Vagina (tissue), 2 donors: ENCODE data around the gene RTCA. TPM values are rescaled to one million over a fixed set of nuclear protein-coding genes. Genes with fewer than 3 reads are reported as not detected.
A peak's percentile ranks its signal among the peaks of the same experiment; 100 is the strongest.

ENCODE experiments used
- DNase-seq, 2 donors: peaks; one replicate each; pipeline ENCODE4 v3.0.0-alpha.2; 2017; ENCODE audit errors: extremely low spot score in 2 of 2
- H3K27ac ChIP-seq: fragments of 200-600 bp; sonication (generic); one replicate; pipeline ENCODE4 v1.5.1; 2019
- H3K27me3 ChIP-seq: fragments of 200-600 bp; sonication (generic); one replicate; pipeline ENCODE4 v1.5.1; 2019
- H3K36me3 ChIP-seq, 2 donors: fragments of 200-600 bp; sonication (generic); one replicate each; pipeline ENCODE4 v1.5.1; 2017 to 2019
- H3K4me1 ChIP-seq: fragments of 200-600 bp; sonication (generic); one replicate; pipeline ENCODE4 v1.5.1; 2019
- H3K4me3 ChIP-seq, 2 donors: fragments of 200-600 bp; sonication (generic); 1 replicate in 1 of 2; 2 replicates in 1 of 2; pipeline ENCODE4 v1.5.1; 2016 to 2019
- H3K9me3 ChIP-seq: fragments of 200-600 bp; sonication (generic); one replicate; pipeline ENCODE4 v1.5.1; 2019
- CTCF ChIP-seq, 3 experiments: fragments of 450-650 bp in 2 of 3; fragments of 200-600 bp in 1 of 3; sonication (generic) in 1 of 3; IDR thresholded peaks; one replicate each; pipeline ENCODE4 v1.5.1; 2017 to 2019; ENCODE audit warnings: antibody characterized with exemption in 3 of 3, mild to moderate bottlenecking in 2 of 3, moderate library complexity in 2 of 3
- POLR2A ChIP-seq, 2 donors: fragments of 450-650 bp; IDR thresholded peaks; one replicate each; pipeline ENCODE4 v1.6.1; 2017; ENCODE audit warnings: antibody characterized with exemption in 2 of 2, mild to moderate bottlenecking in 2 of 2, moderate library complexity in 2 of 2
- POLR2AphosphoS5 ChIP-seq, 2 donors: sonication (generic); formaldehyde crosslinking; IDR thresholded peaks; one replicate each; pipeline ENCODE4 v1.9.0; 2017; ENCODE audit warnings: antibody characterized with exemption in 2 of 2, mild to moderate bottlenecking in 2 of 2, low read depth in 1 of 2; ENCODE audit not compliant: insufficient read depth in 1 of 2
- intact Hi-C: fragments of 100-400 bp; cut with DNase I; formaldehyde crosslinking; loops from one replicate; pipeline ENCODE4 v1.15.1; 2023
- total RNA-seq: library from RNA; depleted of rRNA; stranded (reverse); fragments of >200 nt; gene quantifications from one replicate; pipeline ENCODE4 v1.2.3, GENCODE V29; 2016

Gene RTCA
- total RNA-seq = 14.5 TPM

- peaks cover 43% of the 10 kb centered on the region for H3K4me1 ChIP-seq
- intact Hi-C loops = loop anchor here (10.0 kb wide), 1 partner anchor 131 kb away; the partner anchor contains the start of genes SASS6 and TRMT13
- H3K4me3 ChIP-seq = peak within 1 kb of the TSS; percentile 72 to 74
- H3K27ac ChIP-seq = peak within 1 kb of the TSS; percentile 68
- TF ChIP-seq POLR2A (IDR thresholded peaks at IDR 0.05) = peak in 1 of 2 donors; percentile 61
- TF ChIP-seq CTCF (IDR thresholded peaks at IDR 0.05) = no peak
- TF ChIP-seq POLR2AphosphoS5 (IDR thresholded peaks at IDR 0.05; ENCODE audit: insufficient read depth in 1 of 2, low read depth in 1 of 2) = peak; percentile 89 to 98
- no peaks in the 10 kb centered on the region for H3K9me3 ChIP-seq
- DNase-seq = peak in 1 of 2 donors; percentile 94
- H3K36me3 ChIP-seq = peaks cover 0 to 33% of the 10 kb centered on the region in 2 donors
- H3K27me3 ChIP-seq = no peaks in the 10 kb centered on the region
These were observed at the start of gene RTCA for GRCh38 chr1:100265931-100266740. RTCA (plus strand) TSS chr1:100266216; CDS start chr1:100266376, 160 bp downstream.

GRCh38 chr1:100217834-100218233, 48.2 kb upstream of the RTCA start:
- Histone ChIP-seq H3K27me3 (no peaks in the 10 kb centered on the region), H3K9me3 (no peaks in the 10 kb centered on the region), H3K4me3 (no peak overlapping the region), H3K4me1 (no peaks in the 10 kb centered on the region), H3K36me3 (peaks cover 4 to 28% of the 10 kb centered on the region in 2 donors), H3K27ac (no peak overlapping the region)
- intact Hi-C loops = no loop called here
- TF ChIP-seq POLR2A (IDR thresholded peaks at IDR 0.05) (no peak), POLR2AphosphoS5 (IDR thresholded peaks at IDR 0.05; ENCODE audit: insufficient read depth in 1 of 2, low read depth in 1 of 2) (no peak), CTCF (IDR thresholded peaks at IDR 0.05) (no peak)
- no peak for DNase-seq

GRCh38 chr1:100219457-100219856, 46.6 kb upstream of the RTCA start:
- Histone ChIP-seq H3K27me3 (no peaks in the 10 kb centered on the region), H3K4me3 (no peak overlapping the region), H3K9me3 (no peaks in the 10 kb centered on the region), H3K4me1 (no peaks in the 10 kb centered on the region), H3K27ac (no peak overlapping the region), H3K36me3 (peaks cover 0 to 19% of the 10 kb centered on the region in 2 donors)
- no peak for TF ChIP-seq POLR2AphosphoS5 (IDR thresholded peaks at IDR 0.05; ENCODE audit: insufficient read depth in 1 of 2, low read depth in 1 of 2)
- TF ChIP-seq POLR2A (IDR thresholded peaks at IDR 0.05) = no peak
- no peak for TF ChIP-seq CTCF (IDR thresholded peaks at IDR 0.05)
- intact Hi-C loops = no loop called here
- no peak for DNase-seq

DNA sequence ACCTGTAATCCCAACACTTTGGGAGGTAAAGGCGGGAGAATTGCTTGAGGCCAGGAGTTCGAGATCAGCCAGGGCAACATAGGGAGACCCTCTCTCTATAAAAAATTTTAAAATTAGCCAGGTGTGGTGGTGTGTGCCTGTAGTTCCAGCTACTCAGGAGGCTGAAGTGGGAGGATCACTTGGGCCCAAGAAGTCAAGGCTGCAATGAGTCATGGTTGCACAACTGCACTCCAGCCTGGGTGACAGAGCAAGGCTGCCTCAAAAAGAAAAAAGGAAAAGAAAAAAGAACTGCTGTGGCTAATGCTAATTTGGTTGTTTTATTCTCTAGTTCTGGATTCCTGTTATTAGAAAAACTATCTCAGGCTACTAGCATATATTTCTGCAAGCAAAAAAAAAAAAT, 46.1 kb upstream of the RTCA start:
- Histone ChIP-seq H3K4me3 (no peak overlapping the region), H3K27me3 (no peaks in the 10 kb centered on the region), H3K9me3 (no peaks in the 10 kb centered on the region), H3K27ac (no peak overlapping the region), H3K36me3 (peaks cover 0 to 14% of the 10 kb centered on the region in 2 donors), H3K4me1 (no peaks in the 10 kb centered on the region)
- no peak for TF ChIP-seq CTCF (IDR thresholded peaks at IDR 0.05)
- no peak for TF ChIP-seq POLR2AphosphoS5 (IDR thresholded peaks at IDR 0.05; ENCODE audit: insufficient read depth in 1 of 2, low read depth in 1 of 2)
- TF ChIP-seq POLR2A (IDR thresholded peaks at IDR 0.05) = no peak
- intact Hi-C loops = no loop called here
- no peak for DNase-seq

GRCh38 chr1:100222428-100222827, 43.6 kb upstream of the RTCA start:
- TF ChIP-seq POLR2A (IDR thresholded peaks at IDR 0.05) (no peak), CTCF (IDR thresholded peaks at IDR 0.05) (no peak), POLR2AphosphoS5 (IDR thresholded peaks at IDR 0.05; ENCODE audit: insufficient read depth in 1 of 2, low read depth in 1 of 2) (no peak)
- H3K36me3 ChIP-seq = peaks cover 0 to 10% of the 10 kb centered on the region in 2 donors
- DNase-seq = no peak

More at GRCh38 chr1:100222428-100222827, 43.6 kb upstream of the RTCA start:
- Histone ChIP-seq H3K4me3 (no peak overlapping the region), H3K9me3 (no peaks in the 10 kb centered on the region), H3K27ac (no peak overlapping the region), H3K27me3 (no peaks in the 10 kb centered on the region), H3K4me1 (no peaks in the 10 kb centered on the region)
- intact Hi-C loops = no loop called here
